Non-pigmented ciliary epithelial cell (primary cell): ENCODE results near the gene MEN1.
A peak's percentile ranks its signal among the peaks of the same experiment; 100 is the strongest.

Experiments
- DNase-seq: peaks from one replicate; pipeline ENCODE4 v3.0.0-alpha.2; 2010; ENCODE audit warnings: low read depth

The MEN1 gene

GRCh38 chr11:64762674-64763525, 47.5 kb downstream of the MEN1 start:
- DNase-seq, result peak; percentile 66

GRCh38 chr11:64762277-64762673, 48.1 kb downstream of the MEN1 start:
- DNase-seq, result no peak

- no peak for DNase-seq
Observed at GRCh38 chr11:64760759-64761420, 49.5 kb downstream of the MEN1 start.

DNA sequence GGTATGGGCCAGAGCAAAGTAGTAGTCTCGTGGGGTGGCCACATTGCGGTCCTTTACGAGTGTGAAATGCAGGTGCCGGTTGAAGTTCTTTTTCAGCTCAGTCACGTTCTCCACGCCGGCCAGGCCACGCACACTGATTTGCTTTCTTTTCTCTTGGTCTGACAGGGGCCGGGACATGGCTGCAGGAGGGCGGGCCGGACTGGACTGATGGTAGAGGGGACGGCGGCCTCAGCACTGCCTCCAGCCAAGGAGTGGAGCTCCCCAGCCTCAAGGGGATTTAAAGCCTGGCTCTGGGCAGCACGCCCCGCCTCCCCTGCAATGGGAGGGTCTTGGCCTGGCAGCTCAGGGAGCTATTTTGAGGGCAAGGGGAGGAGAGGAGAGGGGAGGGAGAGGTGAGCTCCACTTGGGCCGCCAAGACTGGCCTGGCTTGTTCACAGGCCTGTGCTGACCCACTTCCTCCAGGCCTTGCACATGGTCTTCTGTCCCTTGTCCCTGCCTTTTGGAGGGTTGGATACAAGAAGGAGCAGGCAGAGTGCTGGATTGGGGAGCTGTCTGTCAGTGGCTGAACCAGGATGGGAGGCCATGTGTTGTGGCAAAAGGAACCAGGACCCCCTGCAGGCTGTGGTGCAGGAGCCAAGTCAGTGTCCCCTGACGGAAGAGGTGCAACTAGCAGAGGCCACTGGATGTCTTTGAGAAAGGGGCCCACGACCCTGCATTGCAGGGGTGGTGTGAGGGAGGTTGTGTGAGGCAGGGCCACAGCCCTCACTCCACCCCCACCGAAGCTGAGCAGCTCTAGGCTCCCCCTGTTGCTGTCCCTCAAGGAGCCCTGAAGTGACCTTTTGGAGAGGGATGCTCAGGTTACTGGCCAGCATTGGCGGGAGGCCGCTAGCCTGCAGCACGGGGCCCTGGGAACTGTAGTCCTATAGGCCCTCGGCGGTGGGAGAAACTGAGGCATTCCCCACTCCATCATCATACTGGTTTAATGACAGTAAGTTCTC, 50.3 kb downstream of the MEN1 start, which contains the start of gene PYGM:
PYGM (minus strand) TSS at position 253 of the 998 bp plus-strand sequence; CDS start at position 177, 76 bp downstream.
- DNase-seq, result no peak

- no peak for DNase-seq
Observed at GRCh38 chr11:64759131-64759721, 51.1 kb downstream of the MEN1 start.

DNA sequence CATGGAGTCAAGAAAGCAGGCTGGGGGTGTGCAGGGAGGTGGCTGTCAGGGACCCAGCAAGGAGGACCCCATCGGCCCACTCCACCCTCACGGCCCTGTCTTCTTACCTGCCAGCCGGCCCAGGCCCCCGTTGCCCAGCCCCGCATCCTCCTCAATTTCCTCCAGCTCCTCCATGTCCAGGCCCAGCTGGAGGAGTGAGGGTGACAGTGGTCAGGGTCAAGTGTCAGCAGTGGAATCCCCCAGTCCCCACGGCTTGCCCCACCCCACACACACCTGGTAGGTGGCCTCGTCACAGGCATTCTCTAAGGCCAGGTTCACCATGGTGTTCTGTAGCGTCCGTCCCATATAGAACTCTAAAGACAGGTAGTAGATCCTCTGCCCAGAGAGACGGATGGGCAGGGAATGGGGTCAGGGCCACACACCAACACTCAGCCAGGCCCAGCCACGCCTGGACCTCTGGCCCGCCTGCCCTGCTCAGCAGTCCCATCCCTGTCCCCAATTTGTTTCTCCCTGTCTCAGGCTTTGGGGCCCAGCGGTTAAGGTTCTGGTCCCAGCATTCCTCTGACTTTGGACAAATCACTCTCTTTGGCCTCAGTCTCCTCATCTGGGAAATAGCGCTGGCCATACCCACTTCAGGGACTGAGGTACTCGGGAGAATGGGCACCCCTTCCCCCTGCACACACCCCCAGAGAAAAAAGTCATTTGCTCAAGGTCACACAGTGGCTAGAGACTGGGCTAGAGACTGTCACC, 51.8 kb downstream of the MEN1 start:
- DNase-seq, result no peak

DNA sequence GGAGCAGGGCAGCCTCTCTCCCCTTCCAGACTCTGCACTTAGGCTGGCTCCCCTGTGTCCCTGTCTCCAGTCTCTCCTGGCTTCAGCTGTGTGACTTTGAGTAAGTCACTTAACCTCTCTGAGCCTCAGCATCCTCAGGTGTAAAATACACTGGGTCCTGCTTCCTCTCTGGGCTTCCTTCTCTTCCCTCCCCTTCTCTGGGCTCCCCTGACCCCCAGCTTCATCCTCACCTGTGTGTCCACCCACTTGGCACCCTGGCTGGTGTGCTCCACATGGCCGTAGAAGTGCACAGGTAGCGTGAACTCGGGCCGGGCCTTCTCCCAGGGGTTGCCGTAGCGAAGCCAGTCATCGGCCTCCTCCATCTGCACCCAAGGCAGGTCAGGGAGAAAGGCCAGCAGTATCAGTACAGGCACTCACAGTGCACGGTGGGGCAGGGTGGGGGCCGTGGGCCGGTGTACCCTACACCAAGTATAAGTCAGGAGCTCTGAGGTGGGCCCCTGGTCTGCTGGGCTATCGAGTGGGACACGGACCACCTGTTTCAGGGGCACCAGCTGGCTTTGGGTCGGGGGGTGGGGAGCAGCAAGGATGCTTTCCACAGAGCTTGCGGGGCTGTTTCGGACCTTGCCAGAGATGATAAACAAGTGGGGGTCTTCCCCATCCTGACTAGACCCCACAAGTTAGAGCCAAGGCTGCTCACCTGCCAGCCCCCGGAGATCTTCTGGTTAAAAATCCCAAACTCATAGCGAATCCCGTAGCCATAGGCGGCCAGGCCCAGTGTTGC, 52.6 kb downstream of the MEN1 start:
- DNase-seq, result no peak

- DNase-seq, result no peak
Observed at GRCh38 chr11:64755681-64756361, 54.5 kb downstream of the MEN1 start.

DNA sequence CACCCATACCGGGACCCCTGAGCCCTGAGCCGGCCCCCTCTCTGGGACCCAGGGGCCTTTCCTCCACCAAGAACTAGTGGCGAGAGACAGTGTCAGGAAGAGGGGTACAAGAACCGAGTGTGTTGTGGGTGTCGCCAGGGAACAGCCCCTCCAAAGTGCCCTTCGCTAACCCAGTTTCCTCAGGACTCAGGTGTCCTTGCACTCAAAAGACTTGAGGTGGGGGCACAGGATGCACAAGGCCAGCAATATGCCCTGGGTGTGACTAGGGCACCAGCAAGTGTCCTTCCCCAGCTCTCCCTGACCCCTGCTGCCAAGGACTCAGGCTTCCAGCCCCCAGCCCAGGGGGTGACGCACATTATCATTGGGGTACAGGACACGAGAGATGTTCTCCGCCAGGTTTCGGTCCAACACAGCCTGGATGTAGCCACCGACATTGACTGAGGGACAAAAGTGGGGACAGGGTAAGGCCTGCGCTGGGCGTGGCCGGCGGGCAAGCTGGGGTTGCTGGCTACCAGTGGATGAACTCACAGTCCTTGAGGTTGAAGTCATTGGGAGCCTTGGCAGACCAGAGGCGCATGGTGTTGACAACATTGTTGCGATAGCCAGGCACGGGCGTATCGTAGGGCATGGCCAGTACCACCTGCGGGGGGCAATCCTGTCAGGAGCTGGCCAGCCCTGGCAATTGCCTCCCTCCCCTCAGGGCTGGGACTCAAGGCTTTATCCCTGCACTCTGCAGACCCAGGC, 55.3 kb downstream of the MEN1 start:
- DNase-seq, result no peak

- DNase-seq, result no peak
Observed at GRCh38 chr11:64754124-64754918, 56.0 kb downstream of the MEN1 start.
